ENCODE measurements around the gene VIPR2.

The VIPR2 gene

GRCh38 chr7:159141167-159141566 is 3.5 kb downstream of the VIPR2 start:
- TF ChIP-seq CTCF (IDR thresholded peaks at IDR 0.05; ENCODE audit: low read depth, low read length): no peak
- no peak overlapping the region for H3K4me3 ChIP-seq (replicated peaks in 1 of 2; ENCODE audit: low read depth in 2 of 2, low read length in 2 of 2)
- DNase-seq (ENCODE audit: low read depth in 2 of 2): no peak

DNA sequence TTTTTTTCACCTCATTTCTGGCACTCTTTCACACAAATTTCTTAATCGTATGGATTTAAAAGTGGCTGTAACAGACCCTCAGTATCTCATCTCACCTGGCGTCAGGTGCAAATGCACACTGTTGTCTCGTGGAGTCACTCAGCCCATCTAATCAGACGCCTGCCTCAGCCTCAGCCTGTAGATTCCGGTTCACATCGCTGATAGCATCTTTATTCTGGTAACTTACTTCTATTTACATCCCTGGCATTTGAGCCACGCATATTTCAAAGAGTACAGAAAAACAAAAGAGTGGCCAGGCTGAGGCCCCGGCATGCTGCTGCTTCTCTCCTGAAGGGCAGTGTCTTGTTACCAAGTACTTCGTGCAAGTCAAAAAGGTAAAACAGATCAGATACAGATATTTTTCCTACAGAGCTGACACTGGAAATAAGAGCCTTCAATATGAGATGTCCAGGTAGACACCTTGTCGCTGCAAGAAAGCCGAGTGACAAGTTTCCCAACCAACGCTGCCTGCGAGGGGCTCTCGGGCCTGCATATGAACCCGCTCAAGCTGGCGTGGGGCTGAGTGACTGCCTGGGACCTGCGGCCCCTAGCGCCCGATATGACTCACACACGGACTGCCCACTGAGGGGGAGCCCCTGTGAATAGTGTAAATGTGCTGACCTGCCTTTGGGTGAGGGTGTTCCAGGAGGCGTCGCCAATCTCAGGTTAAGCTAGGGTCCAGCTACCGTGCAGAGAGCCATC is 4.3 kb downstream of the VIPR2 start:
- H3K4me3 ChIP-seq (replicated peaks in 1 of 2; ENCODE audit: low read depth in 2 of 2, low read length in 2 of 2): no peak overlapping the region
- no peak for TF ChIP-seq CTCF (IDR thresholded peaks at IDR 0.05; ENCODE audit: low read depth, low read length)
- no peak for DNase-seq (ENCODE audit: low read depth in 2 of 2)

GRCh38 chr7:159139639-159140038 is 5.0 kb downstream of the VIPR2 start:
- no peak for DNase-seq (ENCODE audit: low read depth in 2 of 2)
- no peak for TF ChIP-seq CTCF (IDR thresholded peaks at IDR 0.05; ENCODE audit: low read depth, low read length)
- no peak overlapping the region for H3K4me3 ChIP-seq (replicated peaks in 1 of 2; ENCODE audit: low read depth in 2 of 2, low read length in 2 of 2)

- DNase-seq (ENCODE audit: low read depth in 2 of 2): no peak
- no peak overlapping the region for H3K4me3 ChIP-seq (replicated peaks in 1 of 2; ENCODE audit: low read depth in 2 of 2, low read length in 2 of 2)
- no peak for TF ChIP-seq CTCF (IDR thresholded peaks at IDR 0.05; ENCODE audit: low read depth, low read length)
These were observed 5.5 kb downstream of the VIPR2 start for GRCh38 chr7:159139202-159139601.

- TF ChIP-seq CTCF (IDR thresholded peaks at IDR 0.05; ENCODE audit: low read depth, low read length): no peak
- H3K4me3 ChIP-seq (replicated peaks in 1 of 2; ENCODE audit: low read depth in 2 of 2, low read length in 2 of 2): no peak overlapping the region
- no peak for DNase-seq (ENCODE audit: low read depth in 2 of 2)
These were observed 6.2 kb downstream of the VIPR2 start for GRCh38 chr7:159138508-159138907.

DNA sequence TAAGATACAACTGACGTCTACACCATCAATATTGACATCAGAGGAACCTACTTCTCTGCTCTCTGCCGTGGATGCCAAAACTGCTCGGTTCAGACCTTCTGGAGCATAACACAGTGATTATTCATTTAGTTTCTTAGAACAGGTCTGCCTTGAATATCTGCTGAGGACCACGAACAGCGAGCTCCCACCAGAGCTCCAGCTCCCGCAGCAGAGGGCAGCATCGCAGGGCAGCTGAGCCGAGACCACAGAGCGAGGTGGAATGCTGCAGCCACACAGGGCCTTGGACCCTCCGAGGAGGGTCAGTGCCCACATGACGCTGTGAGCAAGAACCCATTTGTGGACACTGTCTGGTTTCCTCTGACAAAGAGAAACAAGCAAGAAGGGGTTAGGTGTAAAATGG is 6.8 kb downstream of the VIPR2 start:
- no peak overlapping the region for H3K4me3 ChIP-seq (replicated peaks in 1 of 2; ENCODE audit: low read depth in 2 of 2, low read length in 2 of 2)
- TF ChIP-seq CTCF (IDR thresholded peaks at IDR 0.05; ENCODE audit: low read depth, low read length): no peak
- no peak for DNase-seq (ENCODE audit: low read depth in 2 of 2)

GRCh38 chr7:159136846-159137245 is 7.8 kb downstream of the VIPR2 start:
- no peak overlapping the region for H3K4me3 ChIP-seq (replicated peaks in 1 of 2; ENCODE audit: low read depth in 2 of 2, low read length in 2 of 2)
- no peak for DNase-seq (ENCODE audit: low read depth in 2 of 2)
- TF ChIP-seq CTCF (IDR thresholded peaks at IDR 0.05; ENCODE audit: low read depth, low read length): no peak
